ENCODE measurements around the gene MPRIP.

Gene MPRIP

GRCh38 chr17:17220529-17220928, 178.3 kb downstream of the MPRIP start:
- no peak for DNase-seq (ENCODE audit: extremely low read depth, insufficient read length)
- Histone ChIP-seq H3K36me3 (ENCODE audit: control insufficient read depth, insufficient read depth, low read length) (peaks cover 35% of the 10 kb centered on the region), H3K27me3 (replicated peaks; ENCODE audit: control insufficient read depth, insufficient read depth, low read length) (no peaks in the 10 kb centered on the region)

GRCh38 chr17:17221329-17221728, 179.1 kb downstream of the MPRIP start:
- no peak for TF ChIP-seq CTCF (IDR thresholded peaks at IDR 0.05; ENCODE audit: insufficient read depth, low read length, poor library complexity, severe bottlenecking)
- Histone ChIP-seq H3K27me3 (replicated peaks; ENCODE audit: control insufficient read depth, insufficient read depth, low read length) (no peaks in the 10 kb centered on the region), H3K4me3 (replicated peaks; ENCODE audit: low read depth, low read length) (no peak overlapping the region), H3K36me3 (ENCODE audit: control insufficient read depth, insufficient read depth, low read length) (peaks cover 31% of the 10 kb centered on the region)
- no peak for DNase-seq (ENCODE audit: extremely low read depth, insufficient read length)

More at GRCh38 chr17:17220529-17220928, 178.3 kb downstream of the MPRIP start:
- no peak overlapping the region for H3K4me3 ChIP-seq (replicated peaks; ENCODE audit: low read depth, low read length)
- TF ChIP-seq CTCF (IDR thresholded peaks at IDR 0.05; ENCODE audit: insufficient read depth, low read length, poor library complexity, severe bottlenecking): no peak

- no peak for TF ChIP-seq CTCF (IDR thresholded peaks at IDR 0.05; ENCODE audit: insufficient read depth, low read length, poor library complexity, severe bottlenecking)
- Histone ChIP-seq H3K4me3 (replicated peaks; ENCODE audit: low read depth, low read length) (no peak overlapping the region), H3K27me3 (replicated peaks; ENCODE audit: control insufficient read depth, insufficient read depth, low read length) (no peaks in the 10 kb centered on the region), H3K36me3 (ENCODE audit: control insufficient read depth, insufficient read depth, low read length) (peaks cover 33% of the 10 kb centered on the region)
- no peak for DNase-seq (ENCODE audit: extremely low read depth, insufficient read length)
Measured at GRCh38 chr17:17223736-17224135, 181.5 kb downstream of the MPRIP start.

- no peak overlapping the region for H3K4me3 ChIP-seq (replicated peaks; ENCODE audit: low read depth, low read length)
- no peak for TF ChIP-seq CTCF (IDR thresholded peaks at IDR 0.05; ENCODE audit: insufficient read depth, low read length, poor library complexity, severe bottlenecking)
- DNase-seq (ENCODE audit: extremely low read depth, insufficient read length): no peak
- peaks cover 35% of the 10 kb centered on the region for H3K36me3 ChIP-seq (ENCODE audit: control insufficient read depth, insufficient read depth, low read length)
- no peaks in the 10 kb centered on the region for H3K27me3 ChIP-seq (replicated peaks; ENCODE audit: control insufficient read depth, insufficient read depth, low read length)
Measured at GRCh38 chr17:17224137-17224536, 181.9 kb downstream of the MPRIP start.

- Histone ChIP-seq H3K36me3 (ENCODE audit: control insufficient read depth, insufficient read depth, low read length) (peaks cover 33% of the 10 kb centered on the region), H3K4me3 (replicated peaks; ENCODE audit: low read depth, low read length) (no peak overlapping the region), H3K27me3 (replicated peaks; ENCODE audit: control insufficient read depth, insufficient read depth, low read length) (no peaks in the 10 kb centered on the region)
- DNase-seq (ENCODE audit: extremely low read depth, insufficient read length): no peak
- no peak for TF ChIP-seq CTCF (IDR thresholded peaks at IDR 0.05; ENCODE audit: insufficient read depth, low read length, poor library complexity, severe bottlenecking)
Measured at GRCh38 chr17:17225901-17226300, 183.6 kb downstream of the MPRIP start.
